Mammary epithelial cell (primary cell): Measurements from ENCODE around the gene PODN.

Source experiments
- EZH2 ChIP-seq: IDR thresholded peaks from 2 replicates; pipeline ENCODE4 v1.6.1; 2012; ENCODE audit warnings: low read length, inconsistent platforms, borderline replicate concordance
- TF ChIP-seq, protein P1 (sequence below), 2 donors: IDR thresholded peaks in 1 of 2; conservative IDR thresholded peaks in 1 of 2; 2 replicates each; pipeline ENCODE4 v1.5.1; 2011 to 2012; ENCODE audit warnings: inconsistent platforms in 2 of 2, low read length in 2 of 2, mild to moderate bottlenecking in 2 of 2, control low read depth in 1 of 2, low read depth in 1 of 2; ENCODE audit not compliant: insufficient read depth in 1 of 2; ENCODE audit errors: extremely low read depth in 1 of 2

DNA sequence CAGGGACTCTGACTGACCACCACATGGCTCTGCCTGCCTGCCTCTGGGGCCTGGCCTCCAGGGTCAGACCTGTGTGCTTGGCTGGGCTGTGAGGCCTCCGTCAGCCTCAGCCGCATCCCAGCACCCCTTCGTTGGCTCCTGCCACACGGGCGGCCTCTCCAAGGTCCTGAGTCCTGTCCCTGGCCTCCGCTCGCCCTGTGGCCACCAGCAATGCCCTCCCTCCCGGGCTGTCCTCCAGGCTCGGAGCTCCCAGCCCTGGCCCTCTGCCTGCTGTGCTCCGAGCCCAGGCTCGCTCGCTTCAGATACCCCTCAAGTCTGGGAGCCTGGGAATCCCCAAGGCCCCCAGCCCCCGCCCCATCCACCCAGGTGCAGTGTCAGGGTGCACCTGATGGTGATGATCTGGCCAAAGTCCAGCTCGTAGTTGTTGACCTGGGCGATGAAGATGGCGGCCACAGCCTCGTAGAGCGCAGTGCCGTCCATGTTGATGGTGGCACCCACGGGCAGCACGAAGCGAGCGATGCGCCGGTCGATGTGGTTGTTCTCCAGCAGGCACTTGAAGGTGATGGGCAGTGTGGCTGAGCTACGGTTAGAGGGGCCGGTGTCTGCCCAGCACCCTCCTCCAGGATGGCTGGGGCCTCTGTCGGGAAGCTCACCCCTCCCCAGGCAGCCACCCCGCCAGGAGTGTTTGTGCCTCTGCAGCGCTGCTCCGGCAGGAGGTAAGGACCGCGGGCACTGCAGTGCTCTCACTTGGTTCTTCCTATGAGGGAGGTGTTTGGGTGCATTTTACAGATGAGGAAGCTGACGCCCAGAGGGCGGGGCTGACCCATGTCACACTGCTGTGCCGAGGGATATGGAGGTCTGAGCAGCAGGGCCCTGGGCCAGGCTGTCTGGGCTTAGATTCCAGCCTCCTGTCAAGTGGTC lies 28.5 kb downstream of the PODN start:
- TF ChIP-seq EZH2, result no peak
- TF ChIP-seq, protein P1, sequence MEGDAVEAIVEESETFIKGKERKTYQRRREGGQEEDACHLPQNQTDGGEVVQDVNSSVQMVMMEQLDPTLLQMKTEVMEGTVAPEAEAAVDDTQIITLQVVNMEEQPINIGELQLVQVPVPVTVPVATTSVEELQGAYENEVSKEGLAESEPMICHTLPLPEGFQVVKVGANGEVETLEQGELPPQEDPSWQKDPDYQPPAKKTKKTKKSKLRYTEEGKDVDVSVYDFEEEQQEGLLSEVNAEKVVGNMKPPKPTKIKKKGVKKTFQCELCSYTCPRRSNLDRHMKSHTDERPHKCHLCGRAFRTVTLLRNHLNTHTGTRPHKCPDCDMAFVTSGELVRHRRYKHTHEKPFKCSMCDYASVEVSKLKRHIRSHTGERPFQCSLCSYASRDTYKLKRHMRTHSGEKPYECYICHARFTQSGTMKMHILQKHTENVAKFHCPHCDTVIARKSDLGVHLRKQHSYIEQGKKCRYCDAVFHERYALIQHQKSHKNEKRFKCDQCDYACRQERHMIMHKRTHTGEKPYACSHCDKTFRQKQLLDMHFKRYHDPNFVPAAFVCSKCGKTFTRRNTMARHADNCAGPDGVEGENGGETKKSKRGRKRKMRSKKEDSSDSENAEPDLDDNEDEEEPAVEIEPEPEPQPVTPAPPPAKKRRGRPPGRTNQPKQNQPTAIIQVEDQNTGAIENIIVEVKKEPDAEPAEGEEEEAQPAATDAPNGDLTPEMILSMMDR (conservative IDR thresholded peaks at IDR 0.05 in 1 of 2, IDR thresholded peaks at IDR 0.05 in 1 of 2; ENCODE audit: extremely low read depth in 1 of 2, insufficient read depth in 1 of 2, low read depth in 1 of 2, low read length in 2 of 2), result no peak
